ENCODE data around the gene CALHM3.

- TF ChIP-seq, protein P1, sequence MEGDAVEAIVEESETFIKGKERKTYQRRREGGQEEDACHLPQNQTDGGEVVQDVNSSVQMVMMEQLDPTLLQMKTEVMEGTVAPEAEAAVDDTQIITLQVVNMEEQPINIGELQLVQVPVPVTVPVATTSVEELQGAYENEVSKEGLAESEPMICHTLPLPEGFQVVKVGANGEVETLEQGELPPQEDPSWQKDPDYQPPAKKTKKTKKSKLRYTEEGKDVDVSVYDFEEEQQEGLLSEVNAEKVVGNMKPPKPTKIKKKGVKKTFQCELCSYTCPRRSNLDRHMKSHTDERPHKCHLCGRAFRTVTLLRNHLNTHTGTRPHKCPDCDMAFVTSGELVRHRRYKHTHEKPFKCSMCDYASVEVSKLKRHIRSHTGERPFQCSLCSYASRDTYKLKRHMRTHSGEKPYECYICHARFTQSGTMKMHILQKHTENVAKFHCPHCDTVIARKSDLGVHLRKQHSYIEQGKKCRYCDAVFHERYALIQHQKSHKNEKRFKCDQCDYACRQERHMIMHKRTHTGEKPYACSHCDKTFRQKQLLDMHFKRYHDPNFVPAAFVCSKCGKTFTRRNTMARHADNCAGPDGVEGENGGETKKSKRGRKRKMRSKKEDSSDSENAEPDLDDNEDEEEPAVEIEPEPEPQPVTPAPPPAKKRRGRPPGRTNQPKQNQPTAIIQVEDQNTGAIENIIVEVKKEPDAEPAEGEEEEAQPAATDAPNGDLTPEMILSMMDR (conservative IDR thresholded peaks at IDR 0.05): no peak
- no peak for TF ChIP-seq EZH2 (IDR thresholded peaks at IDR 0.05; ENCODE audit: low read depth)
Observed at GRCh38 chr10:103441611-103442010, 37.4 kb downstream of the CALHM3 start.

Measured in PC-9 (cell line).